Astrocyte (in vitro differentiated cells and primary cell): ENCODE results near the gene PXMP4. TPM values are rescaled to one million over a fixed set of nuclear protein-coding genes. Genes with fewer than 3 reads are reported as not detected.

Experiments
- DNase-seq: peaks from one replicate; pipeline ENCODE4 v3.0.0-alpha.2; 2010; ENCODE audit warnings: low read depth
- FAIRE-seq: peaks from 2 replicates; lab custom pipeline; 2011; peaks lifted over from hg19 to GRCh38; lab: Jason Lieb, UNC
- H2AFZ ChIP-seq: 2 replicates; pipeline ENCODE4 v1.6.0; 2012; ENCODE audit warnings: low read depth, low read length, inconsistent platforms
- H3K27ac ChIP-seq: 2 replicates; pipeline ENCODE4 v1.5.1; 2011; ENCODE audit warnings: low read depth, low read length, inconsistent platforms
- H3K27me3 ChIP-seq: 2 replicates; pipeline ENCODE4 v1.6.0; 2011; ENCODE audit warnings: low read length, inconsistent platforms; ENCODE audit not compliant: insufficient read depth
- H3K36me3 ChIP-seq: 2 replicates; pipeline ENCODE4 v1.5.1; 2011; ENCODE audit warnings: low read length, inconsistent platforms; ENCODE audit not compliant: insufficient read depth
- H3K4me1 ChIP-seq: 2 replicates; pipeline ENCODE4 v1.5.1; 2011; ENCODE audit warnings: low read length, inconsistent platforms; ENCODE audit not compliant: insufficient read depth
- H3K4me2 ChIP-seq: 2 replicates; pipeline ENCODE4 v1.6.0; 2012; ENCODE audit warnings: low read length, inconsistent platforms
- H3K4me3 ChIP-seq: 2 replicates; pipeline ENCODE4 v1.5.1; 2011; ENCODE audit warnings: low read depth, mild to moderate bottlenecking, low read length, inconsistent platforms; ENCODE audit not compliant: insufficient read depth
- H3K79me2 ChIP-seq: 2 replicates; pipeline ENCODE4 v1.6.0; 2012; ENCODE audit warnings: mild to moderate bottlenecking, low read length, inconsistent platforms; ENCODE audit not compliant: insufficient read depth
- H3K9ac ChIP-seq: 2 replicates; pipeline ENCODE4 v1.6.0; 2012; ENCODE audit warnings: mild to moderate bottlenecking, low read length, inconsistent platforms
- H3K9me3 ChIP-seq: 2 replicates; pipeline ENCODE4 v1.5.1; 2012; ENCODE audit warnings: low read depth, mild to moderate bottlenecking, low read length, inconsistent platforms; ENCODE audit not compliant: insufficient read depth
- H4K20me1 ChIP-seq: 2 replicates; pipeline ENCODE4 v1.6.0; 2012; ENCODE audit warnings: low read length, inconsistent platforms; ENCODE audit not compliant: insufficient read depth
- H3K27ac Mint-ChIP-seq: one replicate; pipeline ENCODE4 v1.8.0; 2021; ENCODE audit warnings: mild to moderate bottlenecking, mixed read lengths; ENCODE audit not compliant: unreplicated experiment
- H3K27me3 Mint-ChIP-seq: one replicate; pipeline ENCODE4 v1.8.0; 2021; ENCODE audit warnings: low read depth, mixed read lengths; ENCODE audit not compliant: unreplicated experiment
- H3K36me3 Mint-ChIP-seq: one replicate; pipeline ENCODE4 v1.8.0; 2021; ENCODE audit warnings: low read depth, mixed read lengths; ENCODE audit not compliant: unreplicated experiment
- H3K4me1 Mint-ChIP-seq: one replicate; pipeline ENCODE4 v1.8.0; 2021; ENCODE audit warnings: low read depth, mixed read lengths; ENCODE audit not compliant: unreplicated experiment
- H3K4me3 Mint-ChIP-seq: one replicate; pipeline ENCODE4 v1.8.0; 2021; ENCODE audit warnings: mild to moderate bottlenecking, moderate library complexity, mixed read lengths; ENCODE audit not compliant: unreplicated experiment
- H3K9me3 Mint-ChIP-seq: one replicate; pipeline ENCODE4 v1.8.0; 2021; ENCODE audit warnings: mild to moderate bottlenecking, mixed read lengths; ENCODE audit not compliant: unreplicated experiment
- CTCF ChIP-seq: IDR thresholded peaks from 2 replicates; pipeline ENCODE4 v1.5.1; 2011; ENCODE audit warnings: low read depth, mild to moderate bottlenecking, inconsistent platforms, low read length, moderate library complexity; ENCODE audit not compliant: insufficient read depth
- EZH2 ChIP-seq: IDR thresholded peaks from 2 replicates; pipeline ENCODE4 v1.6.1; 2012; ENCODE audit warnings: mild to moderate bottlenecking, low read length, inconsistent platforms; ENCODE audit not compliant: insufficient read depth
- total RNA-seq: library from RNA; stranded (reverse); gene quantifications from 2 replicates; pipeline ENCODE4 v1.2.1, GENCODE V29; 2021

The PXMP4 gene
- total RNA-seq, 1 donor from 2014 or later = 1.1 TPM

GRCh38 chr20:33686984-33687366 lies 33.1 kb downstream of the PXMP4 start:
- Histone ChIP-seq H3K9ac (peak overlapping the region; percentile 34), H3K9me3 (no peaks in the 10 kb centered on the region), H3K4me1 (peaks cover 22% of the 10 kb centered on the region), H3K4me3 (peak overlapping the region; percentile 54), H3K36me3 (no peaks in the 10 kb centered on the region), H3K27ac (no peak overlapping the region), H4K20me1 (peaks cover 14% of the 10 kb centered on the region), H3K4me2 (peak overlapping the region; percentile 84), H3K27me3 (no peaks in the 10 kb centered on the region), H2AFZ (peak overlapping the region; percentile 87), H3K79me2 (peaks cover 10% of the 10 kb centered on the region)
- DNase-seq (no peak), FAIRE-seq (no peak)
- H3K27ac Mint-ChIP-seq = peak overlapping the region; percentile 75
- H3K9me3 Mint-ChIP-seq = no peaks in the 10 kb centered on the region
- TF ChIP-seq CTCF (no peak), EZH2 (no peak)
- peaks cover 7% of the 10 kb centered on the region for H3K4me1 Mint-ChIP-seq
- H3K4me3 Mint-ChIP-seq = peak overlapping the region; percentile 87
- H3K36me3 Mint-ChIP-seq = no peaks in the 10 kb centered on the region
- H3K27me3 Mint-ChIP-seq = peaks cover 3% of the 10 kb centered on the region

- H3K9ac ChIP-seq = peak within 1 kb of the TSS; percentile 65
- no peak within 1 kb of the TSS for H3K27ac ChIP-seq
- Mint-ChIP-seq H3K9me3 (no peaks in the 10 kb centered on the region), H3K4me1 (peaks cover 7% of the 10 kb centered on the region), H3K27me3 (peaks cover 5% of the 10 kb centered on the region), H3K27ac (peak within 1 kb of the TSS; percentile 75), H3K4me3 (peak within 1 kb of the TSS; percentile 87), H3K36me3 (no peaks in the 10 kb centered on the region)
- H4K20me1 ChIP-seq = peaks cover 16% of the 10 kb centered on the region
- H2AFZ ChIP-seq = peak within 1 kb of the TSS; percentile 87
- peak within 1 kb of the TSS; percentile 85 for H3K4me2 ChIP-seq
- peak within 1 kb of the TSS; percentile 54 for H3K4me3 ChIP-seq
- no peak for TF ChIP-seq CTCF
- TF ChIP-seq EZH2 = no peak
- H3K79me2 ChIP-seq = peaks cover 10% of the 10 kb centered on the region
- no peaks in the 10 kb centered on the region for H3K9me3 ChIP-seq
- H3K36me3 ChIP-seq = no peaks in the 10 kb centered on the region
- H3K4me1 ChIP-seq = peaks cover 22% of the 10 kb centered on the region
- peak; percentile 73 for DNase-seq
- FAIRE-seq = no peak
- no peaks in the 10 kb centered on the region for H3K27me3 ChIP-seq
These were observed 33.8 kb downstream of the PXMP4 start, which contains the start of gene E2F1 for GRCh38 chr20:33686100-33686983. Gene E2F1 (minus strand): TSS chr20:33686385. CDS start chr20:33686264, 121 bp downstream.
